GM23338 (cell line): ENCODE measurements around the gene TBC1D5. TPM values are rescaled to one million over a fixed set of nuclear protein-coding genes. Genes with fewer than 3 reads are reported as not detected.

Experiments
- ATAC-seq: fragments of 200-7000 bp; cut with Tn5 transposase; 3 replicates; pipeline ENCODE4 v1.9.1; 2020
- DNase-seq: peaks from one replicate; pipeline ENCODE4 v3.0.0-alpha.2; 2015; ENCODE audit warnings: low spot score
- H2AFZ ChIP-seq: fragments of 200-600 bp; sonication (generic); 2 replicates; pipeline ENCODE4 v1.8.0; 2016; ENCODE audit warnings: antibody characterized with exemption, mild to moderate bottlenecking, moderate library complexity
- H3F3A ChIP-seq: fragments of 200-600 bp; sonication (generic); replicated peaks from 2 replicates; pipeline ENCODE4 v1.8.0; 2017; ENCODE audit warnings: antibody characterized with exemption, mixed run types, low read depth
- H3K27ac ChIP-seq: fragments of 200-600 bp; sonication (generic); 2 replicates; pipeline ENCODE4 v1.6.1; 2016; ENCODE audit warnings: low read depth
- H3K27me3 ChIP-seq: fragments of 200-600 bp; sonication (generic); 2 replicates; pipeline ENCODE4 v1.8.0; 2016; ENCODE audit warnings: mild to moderate bottlenecking, mixed run types, moderate library complexity; ENCODE audit not compliant: insufficient read depth
- H3K36me3 ChIP-seq: fragments of 200-600 bp; sonication (generic); 2 replicates; pipeline ENCODE4 v1.8.0; 2016; ENCODE audit warnings: mild to moderate bottlenecking; ENCODE audit not compliant: insufficient read depth
- H3K4me1 ChIP-seq: fragments of 200-600 bp; sonication (generic); 2 replicates; pipeline ENCODE4 v1.8.0; 2016; ENCODE audit warnings: mild to moderate bottlenecking, moderate library complexity; ENCODE audit not compliant: insufficient read depth
- H3K4me2 ChIP-seq: fragments of 200-600 bp; sonication (generic); 2 replicates; pipeline ENCODE4 v1.7.1; 2017; ENCODE audit warnings: mixed run types
- H3K4me3 ChIP-seq: fragments of 200-600 bp; sonication (generic); 2 replicates; pipeline ENCODE4 v1.6.1; 2016; ENCODE audit warnings: mixed run types
- H3K79me2 ChIP-seq: fragments of 200-600 bp; sonication (generic); replicated peaks from 2 replicates; pipeline ENCODE4 v1.8.0; 2017; ENCODE audit warnings: mild to moderate bottlenecking; ENCODE audit not compliant: insufficient read depth
- H3K9me2 ChIP-seq: fragments of 200-600 bp; sonication (generic); 2 replicates; pipeline ENCODE4 v1.8.0; 2017; ENCODE audit not compliant: insufficient read depth
- H4K20me1 ChIP-seq: fragments of 200-600 bp; sonication (generic); replicated peaks from 2 replicates; pipeline ENCODE4 v1.8.0; 2017; ENCODE audit warnings: mild to moderate bottlenecking; ENCODE audit not compliant: insufficient read depth
- H3K27ac Mint-ChIP-seq: 2 replicates; pipeline ENCODE4 v1.8.0; 2020; ENCODE audit warnings: inconsistent platforms, mild to moderate bottlenecking, moderate library complexity, mixed read lengths
- H3K27me3 Mint-ChIP-seq: 3 replicates; pipeline ENCODE4 v1.8.0; 2022; ENCODE audit warnings: low read depth, mild to moderate bottlenecking, moderate library complexity, mixed read lengths, inconsistent platforms; ENCODE audit not compliant: insufficient read depth, poor library complexity
- H3K36me3 Mint-ChIP-seq: 3 replicates; pipeline ENCODE4 v1.8.0; 2021; ENCODE audit warnings: low read depth, mild to moderate bottlenecking, inconsistent platforms, moderate library complexity, mixed read lengths
- H3K4me1 Mint-ChIP-seq: 3 replicates; pipeline ENCODE4 v1.8.0; 2020; ENCODE audit warnings: mild to moderate bottlenecking, inconsistent platforms, mixed read lengths
- H3K4me3 Mint-ChIP-seq: 3 replicates; pipeline ENCODE4 v1.8.0; 2021; ENCODE audit warnings: moderate library complexity, mild to moderate bottlenecking, inconsistent platforms, mixed read lengths
- H3K9me3 Mint-ChIP-seq: 3 replicates; pipeline ENCODE4 v1.8.0; 2020; ENCODE audit warnings: moderate library complexity, mild to moderate bottlenecking, inconsistent platforms, mixed read lengths
- CREB1 ChIP-seq: fragments of 250-450 bp; sonication (Bioruptor Pico); IDR thresholded peaks from 2 replicates; pipeline ENCODE4 v1.5.0; 2020; ENCODE audit warnings: low read depth, mild to moderate bottlenecking, moderate library complexity
- CTCF ChIP-seq, 2 experiments: fragments of 200-600 bp in 1 of 2; sonication (generic) in 1 of 2; conservative IDR thresholded peaks; 2 replicates each; pipeline versions ENCODE4 v1.5.1 to v1.6.1; 2016 to 2017; ENCODE audit warnings: antibody characterized with exemption in 2 of 2, low read depth in 2 of 2, mild to moderate bottlenecking in 2 of 2, moderate library complexity in 1 of 2
- ETS1 ChIP-seq: IDR thresholded peaks from 2 replicates; pipeline ENCODE4 v1.6.1; 2016; ENCODE audit warnings: antibody characterized with exemption
- EZH2 ChIP-seq: fragments of 200-600 bp; sonication (generic); IDR thresholded peaks from one replicate; pipeline ENCODE4 v1.8.0; 2017; ENCODE audit warnings: antibody characterized with exemption, mild to moderate bottlenecking, low read depth; ENCODE audit not compliant: unreplicated experiment
- EZH2phosphoT487 ChIP-seq: fragments of 200-600 bp; sonication (generic); IDR thresholded peaks from one replicate; pipeline ENCODE4 v1.8.1; 2018; ENCODE audit warnings: antibody characterized with exemption; ENCODE audit not compliant: unreplicated experiment
- JUNB ChIP-seq: IDR thresholded peaks from one replicate; pipeline ENCODE4 v1.6.1; 2016; ENCODE audit warnings: antibody characterized with exemption; ENCODE audit not compliant: unreplicated experiment
- NANOG ChIP-seq: IDR thresholded peaks from 2 replicates; pipeline ENCODE4 v1.6.1; 2016; ENCODE audit warnings: antibody characterized with exemption, borderline replicate concordance
- POLR2AphosphoS5 ChIP-seq: IDR thresholded peaks from 2 replicates; pipeline ENCODE4 v1.6.1; 2016; ENCODE audit warnings: antibody characterized with exemption, low read depth
- REST ChIP-seq: IDR thresholded peaks from one replicate; pipeline ENCODE4 v1.6.1; 2018; ENCODE audit warnings: antibody characterized with exemption; ENCODE audit not compliant: unreplicated experiment
- STAT1 ChIP-seq: IDR thresholded peaks from one replicate; pipeline ENCODE4 v1.6.1; 2016; ENCODE audit warnings: antibody characterized with exemption; ENCODE audit not compliant: unreplicated experiment
- ZNF114 ChIP-seq: fragments of 250-450 bp; sonication (Bioruptor Pico); IDR thresholded peaks from 2 replicates; pipeline ENCODE4 v1.5.0; 2020; ENCODE audit warnings: mild to moderate bottlenecking, moderate library complexity
- ZNF331 ChIP-seq: fragments of 250-450 bp; sonication (Bioruptor Pico); IDR thresholded peaks from 2 replicates; pipeline ENCODE4 v1.5.0; 2020; ENCODE audit warnings: low read depth, mild to moderate bottlenecking, moderate library complexity
- ZNF462 ChIP-seq: fragments of 250-450 bp; sonication (Bioruptor Pico); IDR thresholded peaks from 2 replicates; pipeline ENCODE4 v1.5.0; 2020; ENCODE audit warnings: mild to moderate bottlenecking, moderate library complexity
- polyA plus RNA-seq: library from polyadenylated mRNA; unstranded; fragments of >200 nt; fragmentation: Nextera tagmentation; extraction: Ambion mirVana; gene quantifications from 2 replicates; pipeline ENCODE4 v1.2.1, GENCODE V29; 2016
- total RNA-seq: library from RNA; depleted of rRNA; stranded (reverse); fragments of >200 nt; shearing (Covaris generic); gene quantifications from 2 replicates; pipeline ENCODE4 v1.2.3, GENCODE V29; 2014

The TBC1D5 gene
- total and polyA plus RNA-seq, 2 experiments from 2014 or later, result 21.8 to 48.1 TPM

- Mint-ChIP-seq H3K4me1 (no peaks in the 10 kb centered on the region; the same call in 2 of the 3 replicates), H3K36me3 (peaks cover 21% of the 10 kb centered on the region), H3K27me3 (peaks cover 6% of the 10 kb centered on the region), H3K4me3 (no peak overlapping the region), H3K9me3 (no peaks in the 10 kb centered on the region), H3K27ac (no peak overlapping the region)
- Histone ChIP-seq H3K36me3 (no peaks in the 10 kb centered on the region), H3K4me2 (no peak overlapping the region), H3K27me3 (no peaks in the 10 kb centered on the region), H3K4me3 (no peak overlapping the region), H2AFZ (no peak overlapping the region), H4K20me1 (no peaks in the 10 kb centered on the region), H3F3A (no peaks in the 10 kb centered on the region), H3K79me2 (no peaks in the 10 kb centered on the region), H3K9me2 (no peaks in the 10 kb centered on the region), H3K27ac (no peak overlapping the region), H3K4me1 (no peaks in the 10 kb centered on the region)
- no peak; the same call in 2 of the 3 replicates for ATAC-seq
- TF ChIP-seq ETS1, result no peak
- no peak for TF ChIP-seq CTCF (conservative IDR thresholded peaks at IDR 0.05; ENCODE audit: low read depth in 2 of 2)
- no peak for TF ChIP-seq ZNF331
- TF ChIP-seq EZH2, result no peak
- no peak for TF ChIP-seq REST
- TF ChIP-seq EZH2phosphoT487, result no peak
- TF ChIP-seq POLR2AphosphoS5, result no peak
- no peak for TF ChIP-seq STAT1
- TF ChIP-seq NANOG, result no peak
- TF ChIP-seq CREB1 (CRISPR knock-in tag), result no peak
- no peak for TF ChIP-seq JUNB
- no peak for TF ChIP-seq ZNF114
- no peak for TF ChIP-seq ZNF462 (CRISPR knock-in tag)
- no peak for DNase-seq
These were observed 590.6 kb downstream of the TBC1D5 start for GRCh38 chr3:17151598-17152373.
